Pancreas (tissue), 10 donors: ENCODE data around the gene PGA5. TPM values are rescaled to one million over a fixed set of nuclear protein-coding genes. Genes with fewer than 3 reads are reported as not detected.

Experiments used
- ATAC-seq, 4 donors: fragments of 200-7000 bp; cut with Tn5 transposase; one replicate each; pipeline versions ENCODE4 v1.8.0 to v1.9.1; 2020; ENCODE audit warnings: mild to moderate bottlenecking in 4 of 4, moderate library complexity in 4 of 4
- DNase-seq, 6 donors: peaks; one replicate each; pipeline ENCODE4 v3.0.0-alpha.2; 2020
- FAIRE-seq: peaks from 2 replicates; lab custom pipeline; 2012; peaks lifted over from hg19 to GRCh38; lab: Jason Lieb, UNC
- H3K27ac ChIP-seq, 4 donors: fragments of 200-600 bp; sonication (generic); 1 replicate in 3 of 4; 2 replicates in 1 of 4; pipeline versions ENCODE4 v1.5.0 to v1.8.0; 2020
- H3K27me3 ChIP-seq, 4 donors: fragments of 200-600 bp; one replicate each; pipeline ENCODE4 v1.8.0; 2021
- H3K36me3 ChIP-seq, 3 donors: fragments of 200-600 bp; sonication (generic) in 1 of 3; one replicate each; pipeline versions ENCODE4 v1.5.0 to v1.8.0; 2020 to 2021
- H3K4me1 ChIP-seq, 3 donors: fragments of 200-600 bp; one replicate each; pipeline ENCODE4 v1.8.0; 2021
- H3K4me3 ChIP-seq, 4 donors: fragments of 200-600 bp; sonication (generic) in 2 of 4; one replicate each; pipeline versions ENCODE4 v1.5.0 to v1.8.0; 2020 to 2021
- H3K9me3 ChIP-seq, 4 donors: fragments of 200-600 bp; one replicate each; pipeline ENCODE4 v1.8.0; 2021
- WGBS, 2 donors: extraction: QIAGEN DNeasy Blood & Tissue Kit; methylation state at CpG; one replicate each; pipeline ENCODE4 v1.1.7; 2013; 5-methylcytosine and 5-hydroxymethylcytosine counted together
- intact Hi-C, 3 donors: fragments of 100-400 bp; cut with DNase I; formaldehyde crosslinking; loops; one replicate each; pipeline versions ENCODE4 v1.11.1 to v1.14.2; 2022
- polyA plus RNA-seq, 2 donors: library from polyadenylated mRNA; stranded (reverse); fragments of 200-250 nt; gene quantifications; one replicate each; pipeline ENCODE4 v1.2.3, GENCODE V29; 2013
- total RNA-seq, 6 donors: library from RNA; stranded (reverse); fragmentation: NEBNext Ultra II Directional in 4 of 6; extraction: Animal tissue kit (Norgen Biotek cat#: 25700) in 4 of 6; gene quantifications; one replicate each; pipeline versions ENCODE4 v1.2.1 to v1.2.4, GENCODE V29; 2021 to 2023
- TF ChIP-seq, protein P1 (sequence below), 4 donors: fragments of 200-600 bp; sonication (generic) in 3 of 4; IDR thresholded peaks; one replicate each; pipeline versions ENCODE4 v1.5.0 to v1.8.0; 2021; ENCODE audit warnings: antibody characterized with exemption in 4 of 4
- donor health status: healthy with polysubstance abuse.
- donor health status: DM: no; HTN: no; CAD: no; lungs with moderate emphysema.
- donor health status: DM: no; HTN: no; CAD: no.
- donor health status: control.
- donor health status: control.
- donor health status: Bipolar disorder and iron deficiency.
- donor health status: DM: yes; HTN: yes; CAD: no.
- donor health status: DM: no; HTN: no; CAD: no.
- donor health status: DM: no; HTN: no; CAD: no.
- donor health status: DM: yes; HTN: yes; CAD: no.

The PGA5 gene
- total and polyA plus RNA-seq, 8 donors = 0.27 to 0.83 (median 0.60) TPM; not detected in 2

- FAIRE-seq = no peak
- no peak for DNase-seq
- peak in 1 of 4 donors; percentile 17 for ATAC-seq
Observed at GRCh38 chr11:61273178-61274078, 32.5 kb downstream of the PGA5 start.

DNA sequence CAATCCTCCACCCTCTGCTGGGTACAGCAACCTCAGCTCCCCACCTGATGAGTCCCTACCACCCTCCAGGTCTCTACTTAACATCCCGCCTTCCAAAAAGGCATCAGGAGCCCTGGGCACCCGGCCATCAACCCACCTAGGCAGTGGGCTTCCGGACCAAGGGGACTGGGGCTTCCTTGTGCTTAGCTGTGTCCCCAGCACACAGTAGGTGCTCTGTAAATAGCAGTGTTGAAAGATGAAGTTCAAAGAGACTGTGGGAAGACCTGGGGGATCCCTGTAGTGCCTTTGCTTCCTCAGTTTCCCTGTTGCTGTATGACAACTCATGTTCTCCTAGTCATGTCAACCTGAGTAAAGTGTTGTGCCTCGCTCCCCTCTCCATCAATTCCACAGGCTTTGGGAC is 33.1 kb downstream of the PGA5 start:
- H3K36me3 ChIP-seq = no peaks in the 10 kb centered on the region
- 86 to 89% methylated on average over 4 of the region's 4 CpGs for WGBS, 2 donors
- DNase-seq = no peak

More at GRCh38 chr11:61273178-61274078, 32.5 kb downstream of the PGA5 start:
- no peak overlapping the region for H3K4me3 ChIP-seq
- no peaks in the 10 kb centered on the region for H3K27me3 ChIP-seq
- H3K4me1 ChIP-seq = no peaks in the 10 kb centered on the region
- TF ChIP-seq, protein P1, sequence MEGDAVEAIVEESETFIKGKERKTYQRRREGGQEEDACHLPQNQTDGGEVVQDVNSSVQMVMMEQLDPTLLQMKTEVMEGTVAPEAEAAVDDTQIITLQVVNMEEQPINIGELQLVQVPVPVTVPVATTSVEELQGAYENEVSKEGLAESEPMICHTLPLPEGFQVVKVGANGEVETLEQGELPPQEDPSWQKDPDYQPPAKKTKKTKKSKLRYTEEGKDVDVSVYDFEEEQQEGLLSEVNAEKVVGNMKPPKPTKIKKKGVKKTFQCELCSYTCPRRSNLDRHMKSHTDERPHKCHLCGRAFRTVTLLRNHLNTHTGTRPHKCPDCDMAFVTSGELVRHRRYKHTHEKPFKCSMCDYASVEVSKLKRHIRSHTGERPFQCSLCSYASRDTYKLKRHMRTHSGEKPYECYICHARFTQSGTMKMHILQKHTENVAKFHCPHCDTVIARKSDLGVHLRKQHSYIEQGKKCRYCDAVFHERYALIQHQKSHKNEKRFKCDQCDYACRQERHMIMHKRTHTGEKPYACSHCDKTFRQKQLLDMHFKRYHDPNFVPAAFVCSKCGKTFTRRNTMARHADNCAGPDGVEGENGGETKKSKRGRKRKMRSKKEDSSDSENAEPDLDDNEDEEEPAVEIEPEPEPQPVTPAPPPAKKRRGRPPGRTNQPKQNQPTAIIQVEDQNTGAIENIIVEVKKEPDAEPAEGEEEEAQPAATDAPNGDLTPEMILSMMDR (IDR thresholded peaks at IDR 0.05) = no peak
- 72 to 80% methylated on average over 16 of the region's 16 CpGs for WGBS, 2 donors
- intact Hi-C loops = no loop called here
- H3K36me3 ChIP-seq = no peaks in the 10 kb centered on the region
- H3K27ac ChIP-seq = no peak overlapping the region
- no peaks in the 10 kb centered on the region for H3K9me3 ChIP-seq

DNA sequence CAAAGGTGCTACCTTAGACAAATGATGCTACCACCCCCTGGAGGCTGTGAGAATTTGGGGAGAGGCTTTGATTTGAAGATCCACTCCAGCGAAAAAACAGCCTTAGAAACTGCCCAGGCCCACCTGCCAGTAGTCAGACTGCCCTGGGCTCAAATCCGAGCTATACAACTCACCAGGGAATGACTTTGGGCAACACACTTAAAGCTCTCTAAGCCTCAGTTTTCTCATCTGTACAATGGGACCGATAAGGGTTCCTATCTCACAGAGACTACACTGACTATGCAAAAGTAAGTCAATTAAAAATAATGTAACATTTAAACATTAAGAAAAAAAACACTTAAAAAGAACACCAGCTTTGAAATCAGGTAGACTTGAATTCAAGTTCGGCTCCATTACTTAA is 34.2 kb downstream of the PGA5 start:
- WGBS, 2 donors = 71 to 78% methylated on average over 4 of the region's 4 CpGs
- Histone ChIP-seq H3K9me3 (no peaks in the 10 kb centered on the region), H3K36me3 (no peaks in the 10 kb centered on the region), H3K27me3 (no peaks in the 10 kb centered on the region), H3K27ac (no peak overlapping the region), H3K4me1 (no peaks in the 10 kb centered on the region), H3K4me3 (no peak overlapping the region)
- intact Hi-C loops = no loop called here
- TF ChIP-seq, protein P1 (IDR thresholded peaks at IDR 0.05) = no peak
- FAIRE-seq = no peak
- no peak for DNase-seq
- ATAC-seq = no peak

More for the DNA sequence above, 33.1 kb downstream of the PGA5 start:
- Histone ChIP-seq H3K9me3 (no peaks in the 10 kb centered on the region), H3K4me3 (no peak overlapping the region), H3K27me3 (no peaks in the 10 kb centered on the region), H3K27ac (no peak overlapping the region), H3K4me1 (no peaks in the 10 kb centered on the region)
- intact Hi-C loops = no loop called here
- no peak for FAIRE-seq
- no peak for ATAC-seq
- TF ChIP-seq, protein P1 (IDR thresholded peaks at IDR 0.05) = no peak

GRCh38 chr11:61277186-61278000 is 36.4 kb downstream of the PGA5 start:
- WGBS, 2 donors = 81 to 90% methylated on average over 14 of the region's 14 CpGs
- ATAC-seq = no peak
- Histone ChIP-seq H3K4me1 (no peaks in the 10 kb centered on the region), H3K36me3 (no peaks in the 10 kb centered on the region), H3K27ac (no peak overlapping the region), H3K27me3 (no peaks in the 10 kb centered on the region), H3K4me3 (no peak overlapping the region), H3K9me3 (no peaks in the 10 kb centered on the region)
- TF ChIP-seq, protein P1 (IDR thresholded peaks at IDR 0.05) = no peak
- FAIRE-seq = no peak
- no peak for DNase-seq
- intact Hi-C loops = no loop called here
